ENCODE results near the gene FNDC11. TPM values are rescaled to one million over a fixed set of nuclear protein-coding genes. Genes with fewer than 3 reads are reported as not detected.

FNDC11 gene
- total and polyA plus RNA-seq, 3 donors from 2014 or later: 85.4 to 147 (median 121) TPM

- H3K27ac ChIP-seq: no peak overlapping the region
- no peaks in the 10 kb centered on the region for H3K27me3 ChIP-seq
- WGBS, 2 donors: 92 to 95% methylated on average over 8 to 26 of the region's 26 CpGs
- intact Hi-C loops (cut with DNase I; ENCODE audit: low total_unique reads): no loop called here
- no peak for DNase-seq
- TF ChIP-seq CTCF (IDR thresholded peaks at IDR 0.05) (no peak), POLR2A (IDR thresholded peaks at IDR 0.05) (no peak)
- H3K4me3 ChIP-seq: no peak overlapping the region
- H3K36me3 ChIP-seq (ENCODE audit: low read depth, missing control alignments): no peaks in the 10 kb centered on the region
- H3K9me3 ChIP-seq: no peaks in the 10 kb centered on the region
- H3K4me1 ChIP-seq: no peaks in the 10 kb centered on the region
These were observed 7.1 kb downstream of the FNDC11 start for GRCh38 chr20:63560856-63561609.

GRCh38 chr20:63561624-63562396 lies 7.9 kb downstream of the FNDC11 start:
- H3K36me3 ChIP-seq (ENCODE audit: low read depth, missing control alignments): no peaks in the 10 kb centered on the region
- intact Hi-C loops (cut with DNase I; ENCODE audit: low total_unique reads): no loop called here
- H3K27me3 ChIP-seq: no peaks in the 10 kb centered on the region

GRCh38 chr20:63562461-63563224 lies 8.7 kb downstream of the FNDC11 start:
- Histone ChIP-seq H3K36me3 (ENCODE audit: low read depth, missing control alignments) (no peaks in the 10 kb centered on the region), H3K27me3 (no peaks in the 10 kb centered on the region), H3K9me3 (no peaks in the 10 kb centered on the region), H3K4me3 (no peak overlapping the region), H3K4me1 (no peaks in the 10 kb centered on the region), H3K27ac (no peak overlapping the region)
- WGBS, 2 donors: 96 to 100% methylated on average over 7 to 42 of the region's 54 CpGs
- TF ChIP-seq POLR2A (IDR thresholded peaks at IDR 0.05): no peak
- no peak for TF ChIP-seq CTCF (IDR thresholded peaks at IDR 0.05)
- DNase-seq: no peak
- intact Hi-C loops (cut with DNase I; ENCODE audit: low total_unique reads): no loop called here

More at GRCh38 chr20:63561624-63562396, 7.9 kb downstream of the FNDC11 start:
- no peak overlapping the region for H3K27ac ChIP-seq
- no peak for TF ChIP-seq CTCF (IDR thresholded peaks at IDR 0.05)
- no peak for TF ChIP-seq POLR2A (IDR thresholded peaks at IDR 0.05)
- 87 to 95% methylated on average over 10 to 36 of the region's 36 CpGs for WGBS, 2 donors
- H3K9me3 ChIP-seq: no peaks in the 10 kb centered on the region
- H3K4me3 ChIP-seq: no peak overlapping the region
- H3K4me1 ChIP-seq: no peaks in the 10 kb centered on the region
- no peak for DNase-seq

GRCh38 chr20:63563225-63563935 lies 9.4 kb downstream of the FNDC11 start:
- Histone ChIP-seq H3K4me1 (no peaks in the 10 kb centered on the region), H3K27me3 (no peaks in the 10 kb centered on the region), H3K27ac (no peak overlapping the region), H3K4me3 (no peak overlapping the region), H3K36me3 (ENCODE audit: low read depth, missing control alignments) (no peaks in the 10 kb centered on the region), H3K9me3 (no peaks in the 10 kb centered on the region)
- intact Hi-C loops (cut with DNase I; ENCODE audit: low total_unique reads): no loop called here
- no peak for DNase-seq
- TF ChIP-seq CTCF (IDR thresholded peaks at IDR 0.05) (no peak), POLR2A (IDR thresholded peaks at IDR 0.05) (no peak)
- WGBS, 2 donors: 92 to 95% methylated on average over 10 to 49 of the region's 55 CpGs
